HepG2 (cell line): Measurements from ENCODE around the gene CHCHD1. TPM values are rescaled to one million over a fixed set of nuclear protein-coding genes. Genes with fewer than 3 reads are reported as not detected.

ENCODE experiments used
- ATAC-seq: fragments of 200-7000 bp; cut with Tn5 transposase; 3 replicates; pipeline ENCODE4 v1.9.1; 2020; ENCODE audit warnings: mild to moderate bottlenecking, moderate library complexity
- BruUV-seq: library from RNA; stranded (reverse); fragments of 400-500 nt; replicated peaks from 2 replicates; lab custom pipeline; 2021; lab: Mats Ljungman, UMichigan
- CTCF ChIA-PET: fragments of 300-600 bp; formaldehyde crosslinking; extraction: SDS; loops from one replicate; lab custom pipeline; 2021; ENCODE audit warnings: low total read pairs, inconsistent platforms, low intra/inter-chr PET ratio; lab: Yijun Ruan, JAX
- POLR2A ChIA-PET: fragments of 350-600 bp; sonication (Branson Sonifier 250); formaldehyde crosslinking; loops from one replicate; lab custom pipeline; 2020; ENCODE audit warnings: antibody characterized with exemption, inconsistent platforms; lab: Yijun Ruan, JAX
- DNase-seq: peaks from one replicate; pipeline ENCODE4 v3.0.0-alpha.2; 2015; ENCODE audit warnings: low spot score
- FAIRE-seq: peaks from 3 replicates; lab custom pipeline; 2011; peaks lifted over from hg19 to GRCh38; lab: Jason Lieb, UNC
- H2AFZ ChIP-seq: one replicate; pipeline ENCODE4 v1.6.1; 2011; ENCODE audit warnings: low read length, inconsistent platforms
- H3K27ac ChIP-seq: fragments of 300-600 bp; 3 replicates; pipeline ENCODE4 v1.8.0; 2011; ENCODE audit warnings: mixed run types, mild to moderate bottlenecking, mixed read lengths, low read length, inconsistent platforms; ENCODE audit not compliant: insufficient read depth; ENCODE audit errors: extremely low read length
- H3K27me3 ChIP-seq, 2 experiments: fragments of 200-600 bp in 1 of 2; 2 replicates in 1 of 2; 3 replicates in 1 of 2; pipeline versions ENCODE4 v1.6.0 to v1.8.0; 2011; ENCODE audit warnings: low read length in 2 of 2, mild to moderate bottlenecking in 2 of 2, moderate library complexity in 2 of 2, inconsistent platforms in 1 of 2; ENCODE audit not compliant: insufficient read depth in 2 of 2, control insufficient read depth in 1 of 2
- H3K36me3 ChIP-seq, 2 experiments: fragments of 200-600 bp in 1 of 2; replicated peaks in 1 of 2; 2 replicates in 1 of 2; 3 replicates in 1 of 2; pipeline versions ENCODE4 v1.5.1 to v1.8.0; 2011; ENCODE audit warnings: low read length in 2 of 2, inconsistent platforms in 1 of 2; ENCODE audit not compliant: insufficient read depth in 2 of 2, control insufficient read depth in 1 of 2
- H3K4me1 ChIP-seq: 2 replicates; pipeline ENCODE4 v1.5.1; 2012; ENCODE audit warnings: low read length, inconsistent platforms; ENCODE audit not compliant: insufficient read depth
- H3K4me2 ChIP-seq: 2 replicates; pipeline ENCODE4 v1.6.0; 2011; ENCODE audit warnings: low read depth, low read length, inconsistent platforms
- H3K4me3 ChIP-seq, 3 experiments: fragments of 200-600 bp in 1 of 3; sonication (generic), shearing (Covaris generic) in 1 of 3; replicated peaks in 1 of 3; 2 replicates each; pipeline ENCODE4 v1.5.1; 2011 to 2016; ENCODE audit warnings: low read length in 3 of 3, inconsistent platforms in 2 of 3, low read depth in 2 of 3, mild to moderate bottlenecking in 2 of 3, control low read depth in 1 of 3, mixed read lengths in 1 of 3; ENCODE audit not compliant: insufficient read depth in 1 of 3
- H3K79me2 ChIP-seq: one replicate; pipeline ENCODE4 v1.6.1; 2011; ENCODE audit warnings: low read length, inconsistent platforms; ENCODE audit not compliant: insufficient read depth
- H3K9ac ChIP-seq: 2 replicates; pipeline ENCODE4 v1.6.0; 2011; ENCODE audit warnings: mild to moderate bottlenecking, low read depth, low read length, inconsistent platforms; ENCODE audit not compliant: insufficient read depth
- H3K9me3 ChIP-seq: 2 replicates; pipeline ENCODE4 v1.5.1; 2012; ENCODE audit warnings: mild to moderate bottlenecking, low read length
- H4K20me1 ChIP-seq: 2 replicates; pipeline ENCODE4 v1.6.0; 2011; ENCODE audit warnings: inconsistent platforms, mild to moderate bottlenecking, low read length, moderate library complexity; ENCODE audit not compliant: insufficient read depth
- ATF7 ChIP-seq, 2 experiments: fragments of 450-650 bp in 1 of 2; sonication (generic) in 1 of 2; formaldehyde crosslinking in 1 of 2; IDR thresholded peaks; 2 replicates each; pipeline versions ENCODE4 v1.4.0 to v1.6.1; 2016 to 2020; ENCODE audit warnings: antibody characterized with exemption in 1 of 2, mild to moderate bottlenecking in 1 of 2, missing genetic modification reagents in 1 of 2
- DNMT1 ChIP-seq: sonication (generic); formaldehyde crosslinking; IDR thresholded peaks from 2 replicates; pipeline ENCODE4 v1.5.1; 2020; ENCODE audit warnings: mild to moderate bottlenecking, missing genetic modification reagents
- GATAD1 ChIP-seq: IDR thresholded peaks from 2 replicates; pipeline ENCODE4 v1.6.1; 2016; ENCODE audit warnings: missing genetic modification reagents, missing compliant biosample characterization
- MATR3 ChIP-seq: sonication (generic); formaldehyde crosslinking; IDR thresholded peaks from 2 replicates; pipeline ENCODE4 v1.4.0; 2020; ENCODE audit warnings: missing genetic modification reagents
- NCOA1 ChIP-seq: sonication (generic); formaldehyde crosslinking; IDR thresholded peaks from 2 replicates; pipeline ENCODE4 v1.9.0; 2021; ENCODE audit warnings: missing genetic modification reagents
- NR2C2 ChIP-seq: sonication (generic); formaldehyde crosslinking; IDR thresholded peaks from 2 replicates; pipeline ENCODE4 v1.4.0; 2020; ENCODE audit warnings: missing genetic modification reagents, mild to moderate bottlenecking, moderate library complexity, borderline replicate concordance
- PHF8 ChIP-seq: sonication (generic); formaldehyde crosslinking; IDR thresholded peaks from 2 replicates; pipeline ENCODE4 v1.5.0; 2020; ENCODE audit warnings: missing genetic modification reagents
- RBAK ChIP-seq: sonication (generic); formaldehyde crosslinking; IDR thresholded peaks from 2 replicates; pipeline ENCODE4 v1.5.1; 2020; ENCODE audit warnings: mild to moderate bottlenecking, missing genetic modification reagents
- ZBTB20 ChIP-seq: sonication (generic); formaldehyde crosslinking; IDR thresholded peaks from 2 replicates; pipeline ENCODE4 v1.8.1; 2023; ENCODE audit warnings: missing genetic modification reagents, low read depth, mild to moderate bottlenecking, borderline replicate concordance
- ZNF333 ChIP-seq: sonication (generic); formaldehyde crosslinking; IDR thresholded peaks from 2 replicates; pipeline ENCODE4 v1.4.0; 2020; ENCODE audit warnings: mild to moderate bottlenecking, missing genetic modification reagents, borderline replicate concordance
- ZNF7 ChIP-seq: IDR thresholded peaks from 2 replicates; pipeline ENCODE4 v1.6.1; 2016; ENCODE audit warnings: missing biosample characterization, missing genetic modification reagents
- ZNF709 ChIP-seq: sonication (generic); formaldehyde crosslinking; IDR thresholded peaks from 2 replicates; pipeline ENCODE4 v1.5.0; 2020; ENCODE audit warnings: mild to moderate bottlenecking, missing genetic modification reagents
- ZNF790 ChIP-seq: sonication (generic); formaldehyde crosslinking; IDR thresholded peaks from 2 replicates; pipeline ENCODE4 v1.8.0; 2022; ENCODE audit warnings: missing genetic modification reagents, mild to moderate bottlenecking, borderline replicate concordance
- ZZZ3 ChIP-seq: sonication (generic); formaldehyde crosslinking; IDR thresholded peaks from 2 replicates; pipeline ENCODE4 v1.4.0; 2020; ENCODE audit warnings: missing genetic modification reagents, mild to moderate bottlenecking, borderline replicate concordance
- WGBS: methylation state at CpG from one replicate; pipeline ENCODE4 v1.1.6; 2017; ENCODE audit warnings: low lambda C conversion rate; 5-methylcytosine and 5-hydroxymethylcytosine counted together
- in situ Hi-C: cut with HindIII; loops from 2 replicates; pipeline ENCODE4 v1.10.0; 2017; ENCODE audit warnings: low pct_unique_long_range_greater_than_20kb; ENCODE audit not compliant: extremely low pct_ligation_motif_present
- intact Hi-C: fragments of 100-400 bp; cut with micrococcal nuclease; formaldehyde crosslinking; loops from one replicate; pipeline ENCODE4 v1.10.0; 2022; ENCODE audit not compliant: unreplicated experiment
- polyA plus RNA-seq, 8 experiments: library from polyadenylated mRNA; depleted of rRNA in 3 of 8; stranded (reverse) in 7 of 8; unstranded in 1 of 8; fragments of >200 nt; fragmentation: Illumina TruSeq in 4 of 8; extraction: Trizol in 4 of 8; gene quantifications; 2 replicates each; pipeline versions ENCODE4 v1.2.1 to v1.2.3, GENCODE V29; 2011 to 2016; ENCODE audit warnings: low read depth in 4 of 8, missing spikeins in 1 of 8, mixed read lengths in 1 of 8; ENCODE audit not compliant: insufficient read depth in 1 of 8
- total RNA-seq, 5 experiments: library from RNA; depleted of rRNA; stranded (reverse); fragments of >200 nt; fragmentation: Illumina TruSeq; extraction: Trizol; gene quantifications; 2 replicates each; pipeline ENCODE4 v1.2.3, GENCODE V29; 2016; ENCODE audit warnings: low read depth in 1 of 5
- TF ChIP-seq, protein P1 (sequence below): sonication (generic); formaldehyde crosslinking; IDR thresholded peaks from 2 replicates; pipeline ENCODE4 v1.4.0; 2020; ENCODE audit warnings: missing genetic modification reagents, borderline replicate concordance
- TF ChIP-seq, protein P2 (sequence below): sonication (generic); formaldehyde crosslinking; IDR thresholded peaks from 2 replicates; pipeline ENCODE4 v1.4.0; 2020; ENCODE audit warnings: missing genetic modification reagents
- TF ChIP-seq, protein P3 (sequence below): IDR thresholded peaks from 2 replicates; pipeline ENCODE4 v1.6.1; 2012; ENCODE audit warnings: inconsistent platforms
- TF ChIP-seq, protein P4 (sequence below): sonication (generic); formaldehyde crosslinking; IDR thresholded peaks from 2 replicates; pipeline ENCODE4 v1.4.0; 2020; ENCODE audit warnings: missing genetic modification reagents

CHCHD1 gene
- total and polyA plus RNA-seq, 2 of the 13 experiments (the other 11 are each of a cell fraction or from before 2014, with no cell fraction given), result 36.9 to 71.2 TPM

DNA sequence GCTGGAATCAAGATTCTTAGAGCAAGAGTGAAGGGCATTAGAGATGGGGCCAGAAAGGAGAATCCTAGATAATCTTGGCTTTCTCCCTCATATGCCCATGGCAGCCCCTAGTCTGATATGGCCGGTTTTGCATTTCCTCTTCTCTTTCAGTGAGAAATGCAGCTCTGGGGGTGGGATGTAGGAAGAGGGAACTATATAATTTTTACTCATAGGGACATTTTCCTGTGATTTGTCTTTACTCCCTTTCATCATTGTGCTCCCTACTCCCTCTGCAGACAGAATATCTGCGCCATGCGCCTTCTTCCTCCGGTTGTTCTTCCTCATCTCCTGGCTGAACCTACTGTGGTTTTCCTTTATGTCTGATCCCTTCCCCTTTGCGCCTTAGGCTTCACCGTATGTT lies 16.8 kb upstream of the CHCHD1 start:
- no peak overlapping the region for H2AFZ ChIP-seq
- intact Hi-C loops (no loop called here), in situ Hi-C loops (no loop called here)
- peaks cover 61 to 92% of the 10 kb centered on the region in 2 experiments for H3K36me3 ChIP-seq
- DNase-seq (no peak), ATAC-seq (no peak), FAIRE-seq (no peak)
- 96% methylated on average over 6 of the region's 6 CpGs for WGBS
- ChIA-PET POLR2A (no interaction called here), CTCF (no interaction called here)
- H3K4me2 ChIP-seq, result no peak overlapping the region
- no peak overlapping the region for H3K4me3 ChIP-seq
- no peak overlapping the region for H3K27ac ChIP-seq
- no TSS peak for BruUV-seq
- H4K20me1 ChIP-seq, result no peaks in the 10 kb centered on the region
- H3K4me1 ChIP-seq, result no peaks in the 10 kb centered on the region
- TF ChIP-seq, protein P1, sequence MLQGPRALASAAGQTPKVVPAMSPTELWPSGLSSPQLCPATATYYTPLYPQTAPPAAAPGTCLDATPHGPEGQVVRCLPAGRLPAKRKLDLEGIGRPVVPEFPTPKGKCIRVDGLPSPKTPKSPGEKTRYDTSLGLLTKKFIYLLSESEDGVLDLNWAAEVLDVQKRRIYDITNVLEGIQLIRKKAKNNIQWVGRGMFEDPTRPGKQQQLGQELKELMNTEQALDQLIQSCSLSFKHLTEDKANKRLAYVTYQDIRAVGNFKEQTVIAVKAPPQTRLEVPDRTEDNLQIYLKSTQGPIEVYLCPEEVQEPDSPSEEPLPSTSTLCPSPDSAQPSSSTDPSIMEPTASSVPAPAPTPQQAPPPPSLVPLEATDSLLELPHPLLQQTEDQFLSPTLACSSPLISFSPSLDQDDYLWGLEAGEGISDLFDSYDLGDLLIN, result no peak
- TF ChIP-seq ZNF709 (CRISPR knock-in tag) (no peak), ZZZ3 (CRISPR knock-in tag) (no peak), NR2C2 (CRISPR knock-in tag) (no peak), GATAD1 (no peak), ZBTB20 (no peak), ATF7 (IDR thresholded peaks at IDR 0.05) (no peak), ATF7 (CRISPR knock-in tag; IDR thresholded peaks at IDR 0.05) (no peak), ZNF790 (no peak), MATR3 (CRISPR knock-in tag) (no peak), DNMT1 (CRISPR knock-in tag) (no peak), PHF8 (CRISPR knock-in tag) (no peak), NCOA1 (CRISPR knock-in tag) (no peak), RBAK (CRISPR knock-in tag) (no peak), ZNF333 (CRISPR knock-in tag) (no peak), ZNF7 (CRISPR knock-in tag) (no peak)
- TF ChIP-seq, protein P2, sequence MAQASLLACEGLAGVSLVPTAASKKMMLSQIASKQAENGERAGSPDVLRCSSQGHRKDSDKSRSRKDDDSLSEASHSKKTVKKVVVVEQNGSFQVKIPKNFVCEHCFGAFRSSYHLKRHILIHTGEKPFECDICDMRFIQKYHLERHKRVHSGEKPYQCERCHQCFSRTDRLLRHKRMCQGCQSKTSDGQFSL (CRISPR knock-in tag), result no peak
- TF ChIP-seq, protein P3, sequence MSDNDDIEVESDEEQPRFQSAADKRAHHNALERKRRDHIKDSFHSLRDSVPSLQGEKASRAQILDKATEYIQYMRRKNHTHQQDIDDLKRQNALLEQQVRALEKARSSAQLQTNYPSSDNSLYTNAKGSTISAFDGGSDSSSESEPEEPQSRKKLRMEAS, result no peak
- TF ChIP-seq, protein P4, sequence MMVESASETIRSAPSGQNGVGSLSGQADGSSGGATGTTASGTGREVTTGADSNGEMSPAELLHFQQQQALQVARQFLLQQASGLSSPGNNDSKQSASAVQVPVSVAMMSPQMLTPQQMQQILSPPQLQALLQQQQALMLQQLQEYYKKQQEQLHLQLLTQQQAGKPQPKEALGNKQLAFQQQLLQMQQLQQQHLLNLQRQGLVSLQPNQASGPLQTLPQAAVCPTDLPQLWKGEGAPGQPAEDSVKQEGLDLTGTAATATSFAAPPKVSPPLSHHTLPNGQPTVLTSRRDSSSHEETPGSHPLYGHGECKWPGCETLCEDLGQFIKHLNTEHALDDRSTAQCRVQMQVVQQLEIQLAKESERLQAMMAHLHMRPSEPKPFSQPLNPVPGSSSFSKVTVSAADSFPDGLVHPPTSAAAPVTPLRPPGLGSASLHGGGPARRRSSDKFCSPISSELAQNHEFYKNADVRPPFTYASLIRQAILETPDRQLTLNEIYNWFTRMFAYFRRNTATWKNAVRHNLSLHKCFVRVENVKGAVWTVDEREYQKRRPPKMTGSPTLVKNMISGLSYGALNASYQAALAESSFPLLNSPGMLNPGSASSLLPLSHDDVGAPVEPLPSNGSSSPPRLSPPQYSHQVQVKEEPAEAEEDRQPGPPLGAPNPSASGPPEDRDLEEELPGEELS (CRISPR knock-in tag), result no peak
- H3K79me2 ChIP-seq, result no peaks in the 10 kb centered on the region
- no peaks in the 10 kb centered on the region; a peak in 1 of 5 replicates for H3K27me3 ChIP-seq
- H3K9ac ChIP-seq, result no peak overlapping the region
- no peaks in the 10 kb centered on the region for H3K9me3 ChIP-seq
